DOHH2 (cell line): ENCODE data around the gene CAPZB.

ENCODE experiments used
- CTCF ChIP-seq: fragments of 200-600 bp; sonication (generic); IDR thresholded peaks from one replicate; pipeline ENCODE4 v1.5.1; 2014; ENCODE audit warnings: antibody characterized with exemption, mild to moderate bottlenecking, low read depth, low read length; ENCODE audit not compliant: poor library complexity, severe bottlenecking
- EZH2phosphoT487 ChIP-seq: fragments of 200-600 bp; sonication (generic); IDR thresholded peaks from 2 replicates; pipeline ENCODE4 v1.6.1; 2017; ENCODE audit warnings: borderline replicate concordance, mild to moderate bottlenecking, antibody characterized with exemption, low read length, moderate library complexity, mixed read lengths

GRCh38 chr1:19395678-19396192 is 89.6 kb downstream of the CAPZB start:
- no peak for TF ChIP-seq CTCF
- TF ChIP-seq EZH2phosphoT487 = no peak
